PC-9 (cell line): ENCODE data around the gene EPB41L2. TPM values are rescaled to one million over a fixed set of nuclear protein-coding genes. Genes with fewer than 3 reads are reported as not detected.

Experiments used
- BruUV-seq: library from RNA; stranded (reverse); fragments of 400-500 nt; replicated peaks from 2 replicates; lab custom pipeline; 2021; lab: Mats Ljungman, UMichigan
- CTCF ChIA-PET: fragments of 300-600 bp; sonication (Branson Sonifier 250); formaldehyde crosslinking; loops from one replicate; lab custom pipeline; 2022; ENCODE audit warnings: antibody characterized with exemption; lab: Charles Lee
- POLR2A ChIA-PET: fragments of 300-600 bp; sonication (Branson Sonifier 250); formaldehyde crosslinking; loops from one replicate; lab custom pipeline; 2022; ENCODE audit warnings: antibody characterized with exemption; ENCODE audit not compliant: unreplicated experiment; lab: Charles Lee
- DNase-seq, 2 experiments: peaks; one replicate each; pipeline versions ENCODE4 v3.0.0 to v3.0.0-alpha.2; 2015 to 2022; ENCODE audit warnings: mixed read lengths in 1 of 2
- H2AFZ ChIP-seq: fragments of 200-600 bp; sonication (generic); 2 replicates; pipeline ENCODE4 v1.8.1; 2017; ENCODE audit warnings: antibody characterized with exemption
- H3F3A ChIP-seq: fragments of 200-600 bp; sonication (generic); 2 replicates; pipeline ENCODE4 v1.8.1; 2017; ENCODE audit warnings: antibody characterized with exemption, mild to moderate bottlenecking, low read depth; ENCODE audit not compliant: insufficient read depth
- H3K27ac ChIP-seq: fragments of 200-600 bp; sonication (generic); 2 replicates; pipeline ENCODE4 v1.6.1; 2016; ENCODE audit warnings: mixed run types
- H3K27me3 ChIP-seq: fragments of 200-600 bp; sonication (generic); 2 replicates; pipeline ENCODE4 v1.6.1; 2016; ENCODE audit warnings: low read depth, mixed run types; ENCODE audit not compliant: insufficient read depth
- H3K36me3 ChIP-seq: fragments of 200-600 bp; sonication (generic); 2 replicates; pipeline ENCODE4 v1.6.1; 2016; ENCODE audit warnings: low read depth, mixed run types
- H3K4me1 ChIP-seq: fragments of 200-600 bp; sonication (generic); replicated peaks from 2 replicates; pipeline ENCODE4 v1.6.1; 2016; ENCODE audit warnings: mixed run types; ENCODE audit not compliant: insufficient read depth
- H3K4me2 ChIP-seq: fragments of 200-600 bp; sonication (generic); 2 replicates; pipeline ENCODE4 v1.6.1; 2017; ENCODE audit warnings: mixed run types
- H3K4me3 ChIP-seq: fragments of 200-600 bp; sonication (generic); 2 replicates; pipeline ENCODE4 v1.6.1; 2016; ENCODE audit warnings: mixed run types
- H3K79me2 ChIP-seq: fragments of 200-600 bp; sonication (generic); 2 replicates; pipeline ENCODE4 v1.6.1; 2017; ENCODE audit warnings: low read depth, mixed run types
- H3K9me2 ChIP-seq: fragments of 200-600 bp; sonication (generic); 2 replicates; pipeline ENCODE4 v1.8.1; 2017; ENCODE audit warnings: mild to moderate bottlenecking; ENCODE audit not compliant: insufficient read depth
- H3K9me3 ChIP-seq: fragments of 200-600 bp; sonication (generic); 2 replicates; pipeline ENCODE4 v1.8.1; 2016; ENCODE audit warnings: low read depth; ENCODE audit not compliant: insufficient read depth
- H4K20me1 ChIP-seq: fragments of 200-600 bp; sonication (generic); 2 replicates; pipeline ENCODE4 v1.8.1; 2017; ENCODE audit not compliant: insufficient read depth
- EZH2 ChIP-seq: fragments of 200-600 bp; sonication (generic); IDR thresholded peaks from 2 replicates; pipeline ENCODE4 v1.8.0; 2017; ENCODE audit warnings: antibody characterized with exemption, low read depth
- intact Hi-C: fragments of 100-400 bp; cut with micrococcal nuclease; formaldehyde crosslinking; loops from one replicate; pipeline ENCODE4 v1.10.0; 2022; ENCODE audit not compliant: unreplicated experiment
- total RNA-seq: library from RNA; stranded (reverse); gene quantifications from 2 replicates; pipeline ENCODE4 v1.2.3, GENCODE V29; 2021
- TF ChIP-seq, protein P1 (sequence below): fragments of 200-600 bp; sonication (generic); conservative IDR thresholded peaks from 2 replicates; pipeline ENCODE4 v1.6.1; 2017; ENCODE audit warnings: mixed run types, antibody characterized with exemption, mild to moderate bottlenecking, moderate library complexity

Gene EPB41L2
- total RNA-seq, 1 experiment from 2014 or later: 67.4 TPM

GRCh38 chr6:130928158-130928912 lies 134.7 kb downstream of the EPB41L2 start:
- TF ChIP-seq EZH2: no peak
- TF ChIP-seq, protein P1, sequence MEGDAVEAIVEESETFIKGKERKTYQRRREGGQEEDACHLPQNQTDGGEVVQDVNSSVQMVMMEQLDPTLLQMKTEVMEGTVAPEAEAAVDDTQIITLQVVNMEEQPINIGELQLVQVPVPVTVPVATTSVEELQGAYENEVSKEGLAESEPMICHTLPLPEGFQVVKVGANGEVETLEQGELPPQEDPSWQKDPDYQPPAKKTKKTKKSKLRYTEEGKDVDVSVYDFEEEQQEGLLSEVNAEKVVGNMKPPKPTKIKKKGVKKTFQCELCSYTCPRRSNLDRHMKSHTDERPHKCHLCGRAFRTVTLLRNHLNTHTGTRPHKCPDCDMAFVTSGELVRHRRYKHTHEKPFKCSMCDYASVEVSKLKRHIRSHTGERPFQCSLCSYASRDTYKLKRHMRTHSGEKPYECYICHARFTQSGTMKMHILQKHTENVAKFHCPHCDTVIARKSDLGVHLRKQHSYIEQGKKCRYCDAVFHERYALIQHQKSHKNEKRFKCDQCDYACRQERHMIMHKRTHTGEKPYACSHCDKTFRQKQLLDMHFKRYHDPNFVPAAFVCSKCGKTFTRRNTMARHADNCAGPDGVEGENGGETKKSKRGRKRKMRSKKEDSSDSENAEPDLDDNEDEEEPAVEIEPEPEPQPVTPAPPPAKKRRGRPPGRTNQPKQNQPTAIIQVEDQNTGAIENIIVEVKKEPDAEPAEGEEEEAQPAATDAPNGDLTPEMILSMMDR: no peak
- ChIA-PET POLR2A (no interaction called here), CTCF (interaction anchor here (0.6 kb wide), 1 partner anchor 76 kb away, joined by 3 read pairs; no protein-coding TSS in a partner anchor)
- Histone ChIP-seq H3K36me3 (no peaks in the 10 kb centered on the region), H3K79me2 (no peaks in the 10 kb centered on the region), H3K9me3 (no peaks in the 10 kb centered on the region), H2AFZ (no peak overlapping the region), H3K27me3 (no peaks in the 10 kb centered on the region), H4K20me1 (no peaks in the 10 kb centered on the region), H3K4me3 (no peak overlapping the region), H3F3A (no peaks in the 10 kb centered on the region), H3K9me2 (no peaks in the 10 kb centered on the region), H3K4me1 (no peaks in the 10 kb centered on the region), H3K4me2 (no peak overlapping the region), H3K27ac (no peak overlapping the region)
- no TSS peak for BruUV-seq
- intact Hi-C loops: no loop called here
- DNase-seq: peak in 1 of 2 experiments; percentile 15

GRCh38 chr6:130927305-130927704 lies 135.7 kb downstream of the EPB41L2 start:
- DNase-seq: peak in 1 of 2 experiments; percentile 27
- intact Hi-C loops: no loop called here
- POLR2A ChIA-PET: interaction anchor here (0.6 kb wide), 1 partner anchor 118 kb away, joined by 3 read pairs; no protein-coding TSS in a partner anchor
- H3K36me3 ChIP-seq: no peaks in the 10 kb centered on the region
- no peak overlapping the region for H3K27ac ChIP-seq
- CTCF ChIA-PET: no interaction called here
- TF ChIP-seq, protein P1: no peak
- TF ChIP-seq EZH2: no peak
- H3K4me3 ChIP-seq: no peak overlapping the region
- no peaks in the 10 kb centered on the region for H3K9me3 ChIP-seq
- no peak overlapping the region for H3K4me2 ChIP-seq
- no peaks in the 10 kb centered on the region for H3K4me1 ChIP-seq
- H3K9me2 ChIP-seq: no peaks in the 10 kb centered on the region
- H3K79me2 ChIP-seq: no peaks in the 10 kb centered on the region
- no TSS peak for BruUV-seq
- no peaks in the 10 kb centered on the region for H3F3A ChIP-seq
- no peaks in the 10 kb centered on the region for H4K20me1 ChIP-seq
- no peak overlapping the region for H2AFZ ChIP-seq
- H3K27me3 ChIP-seq: no peaks in the 10 kb centered on the region

DNA sequence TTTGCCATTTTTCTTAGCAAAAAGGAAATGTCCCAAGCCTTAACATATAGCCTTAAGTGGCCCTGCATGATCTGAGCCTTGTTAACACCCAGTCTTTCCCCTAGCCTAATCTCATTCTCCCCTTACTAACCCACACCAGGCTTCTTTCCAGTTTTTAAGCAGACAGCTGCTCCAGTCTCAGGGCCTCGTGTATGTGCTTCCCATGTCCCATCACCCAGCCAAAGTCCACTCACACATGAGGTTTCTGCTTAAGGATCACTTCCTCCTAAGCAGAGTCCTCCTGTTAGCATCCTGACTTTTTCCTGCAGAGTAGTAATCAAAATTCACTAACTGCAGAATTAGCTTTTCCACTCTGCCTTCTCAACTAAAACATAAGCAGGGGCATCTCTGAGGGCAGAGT lies 139.7 kb downstream of the EPB41L2 start:
- H3F3A ChIP-seq: no peaks in the 10 kb centered on the region
- H3K4me3 ChIP-seq: no peak overlapping the region
- CTCF ChIA-PET: no interaction called here
- H2AFZ ChIP-seq: no peak overlapping the region
- H3K9me2 ChIP-seq: no peaks in the 10 kb centered on the region
- no peak overlapping the region for H3K27ac ChIP-seq
- no peak overlapping the region for H3K4me2 ChIP-seq
- intact Hi-C loops: no loop called here
- H4K20me1 ChIP-seq: no peaks in the 10 kb centered on the region
- no peaks in the 10 kb centered on the region for H3K79me2 ChIP-seq
- H3K9me3 ChIP-seq: no peaks in the 10 kb centered on the region
- peak in 1 of 2 experiments; percentile 3 for DNase-seq
- no TSS peak for BruUV-seq
- POLR2A ChIA-PET: no interaction called here
- H3K36me3 ChIP-seq: no peaks in the 10 kb centered on the region
- no peaks in the 10 kb centered on the region for H3K4me1 ChIP-seq
- TF ChIP-seq, protein P1: no peak
- TF ChIP-seq EZH2: no peak
- H3K27me3 ChIP-seq: no peaks in the 10 kb centered on the region
